Keratinocyte (primary cell): ENCODE data around the gene UBE4B.

Experiments used
- CTCF ChIP-seq, 3 experiments: IDR thresholded peaks in 1 of 3; conservative IDR thresholded peaks in 1 of 3; optimal IDR thresholded peaks in 1 of 3; 2 replicates in 2 of 3; 3 replicates in 1 of 3; pipeline versions ENCODE3 to v1.5.1; 2011; ENCODE audit warnings: low read length in 3 of 3, mild to moderate bottlenecking in 3 of 3, moderate library complexity in 2 of 3, control low read depth in 1 of 3, inconsistent platforms in 1 of 3; ENCODE audit not compliant: insufficient read depth in 2 of 3; ENCODE audit errors: extremely low read depth in 1 of 3
- EZH2 ChIP-seq: IDR thresholded peaks from one replicate; pipeline ENCODE4 v1.6.1; 2012; ENCODE audit warnings: inconsistent platforms, mild to moderate bottlenecking, low read length, moderate library complexity

GRCh38 chr1:10070206-10070605, 37.4 kb downstream of the UBE4B start:
- TF ChIP-seq CTCF (optimal IDR thresholded peaks at IDR 0.05 in 1 of 3, IDR thresholded peaks at IDR 0.05 in 1 of 3, conservative IDR thresholded peaks at IDR 0.05 in 1 of 3; ENCODE audit: extremely low read depth in 1 of 3, insufficient read depth in 2 of 3, low read length in 3 of 3), result no peak
- TF ChIP-seq EZH2, result no peak
